K562 (cell line): Measurements from ENCODE around the gene STMN3. TPM values are rescaled to one million over a fixed set of nuclear protein-coding genes. Genes with fewer than 3 reads are reported as not detected.

ENCODE experiments used
- ATAC-seq: fragments of 200-7000 bp; cut with Tn5 transposase; 3 replicates; pipeline ENCODE4 v1.9.1; 2020; ENCODE audit warnings: moderate library complexity
- BruUV-seq: library from RNA; stranded (reverse); fragments of 400-500 nt; replicated peaks from 2 replicates; lab custom pipeline; 2021; lab: Mats Ljungman, UMichigan
- CTCF ChIA-PET: fragments of 300-600 bp; formaldehyde crosslinking; extraction: SDS; loops from one replicate; lab custom pipeline; 2021; ENCODE audit warnings: low intra/inter-chr PET ratio; lab: Yijun Ruan, JAX
- POLR2A ChIA-PET: fragments of 300-600, 350-650 bp; sonication (Branson Sonifier 250); formaldehyde crosslinking; extraction: SDS; loops from one replicate; lab custom pipeline; 2021; ENCODE audit warnings: antibody characterized with exemption, inconsistent platforms; lab: Yijun Ruan, JAX
- DNase-seq, 4 experiments: peaks; one replicate each; pipeline versions ENCODE4 v3.0.0 to v3.0.0-alpha.2; 2011 to 2018; ENCODE audit warnings: low spot score in 3 of 4, mixed read lengths in 3 of 4; ENCODE audit errors: extremely low read depth in 1 of 4
- FAIRE-seq: peaks from 2 replicates; lab custom pipeline; 2011; peaks lifted over from hg19 to GRCh38; lab: Jason Lieb, UNC
- H2AFZ ChIP-seq: 2 replicates; pipeline ENCODE4 v1.6.0; 2011; ENCODE audit warnings: low read depth, low read length, control low read depth, inconsistent platforms
- H3K27ac ChIP-seq: fragments of 200-600 bp; 3 replicates; pipeline ENCODE4 v1.8.0; 2011; ENCODE audit warnings: low read depth, mild to moderate bottlenecking, control low read depth, inconsistent platforms, low read length, moderate library complexity, mixed read lengths; ENCODE audit errors: extremely low read depth
- H3K27me3 ChIP-seq, 2 experiments: fragments of 300-600 bp in 1 of 2; 2 replicates in 1 of 2; 3 replicates in 1 of 2; pipeline versions ENCODE4 v1.6.0 to v1.8.0; 2011; ENCODE audit warnings: inconsistent platforms in 2 of 2, low read length in 2 of 2, mild to moderate bottlenecking in 1 of 2, mixed read lengths in 1 of 2, moderate library complexity in 1 of 2; ENCODE audit not compliant: control insufficient read depth in 2 of 2, insufficient read depth in 2 of 2
- H3K36me3 ChIP-seq: fragments of 300-600 bp; 3 replicates; pipeline ENCODE4 v1.8.0; 2011; ENCODE audit warnings: mild to moderate bottlenecking, low read length, inconsistent platforms; ENCODE audit not compliant: control insufficient read depth, insufficient read depth
- H3K4me1 ChIP-seq, 2 experiments: fragments of 200-600 bp in 1 of 2; replicated peaks in 1 of 2; 2 replicates in 1 of 2; 3 replicates in 1 of 2; pipeline versions ENCODE4 v1.5.1 to v1.8.0; 2011; ENCODE audit warnings: inconsistent platforms in 2 of 2, low read length in 2 of 2, mild to moderate bottlenecking in 1 of 2, mixed read lengths in 1 of 2, moderate library complexity in 1 of 2; ENCODE audit not compliant: control insufficient read depth in 2 of 2, insufficient read depth in 2 of 2
- H3K4me2 ChIP-seq: 2 replicates; pipeline ENCODE4 v1.6.1; 2011; ENCODE audit warnings: low read length, control low read depth, inconsistent platforms, mixed read lengths; ENCODE audit not compliant: insufficient read depth
- H3K4me3 ChIP-seq: fragments of 200-600 bp; sonication (generic), shearing (Covaris generic); 2 replicates; pipeline ENCODE4 v1.5.1; 2016; ENCODE audit warnings: control low read depth, inconsistent platforms
- H3K79me2 ChIP-seq: fragments of 200-600 bp; 3 replicates; pipeline ENCODE4 v1.8.0; 2011; ENCODE audit warnings: low read length, inconsistent platforms; ENCODE audit not compliant: control insufficient read depth, insufficient read depth
- H3K9ac ChIP-seq, 2 experiments: 2 replicates each; pipeline versions ENCODE4 v1.6.0 to v1.6.1; 2011; ENCODE audit warnings: low read depth in 2 of 2, low read length in 2 of 2, control low read depth in 1 of 2, inconsistent platforms in 1 of 2, mild to moderate bottlenecking in 1 of 2, mixed read lengths in 1 of 2; ENCODE audit not compliant: insufficient read depth in 1 of 2
- H3K9me1 ChIP-seq: one replicate; pipeline ENCODE4 v1.6.0; 2011; ENCODE audit warnings: inconsistent platforms, mild to moderate bottlenecking, low read length, moderate library complexity; ENCODE audit not compliant: control insufficient read depth, insufficient read depth
- H3K9me3 ChIP-seq: replicated peaks from 2 replicates; pipeline ENCODE4 v1.5.1; 2011; ENCODE audit warnings: low read depth, low read length, inconsistent platforms; ENCODE audit not compliant: control insufficient read depth, insufficient read depth
- H4K20me1 ChIP-seq: replicated peaks from 2 replicates; pipeline ENCODE4 v1.6.1; 2011; ENCODE audit warnings: low read length, inconsistent platforms, mixed read lengths; ENCODE audit not compliant: control insufficient read depth, insufficient read depth
- EHMT2 ChIP-seq: fragments of 450-650 bp; IDR thresholded peaks from 2 replicates; pipeline ENCODE4 v1.6.1; 2018; ENCODE audit warnings: antibody characterized with exemption
- GTF2E2 ChIP-seq: fragments of 200-800 bp; sonication (Bioruptor generic); IDR thresholded peaks from 2 replicates; pipeline ENCODE4 v1.6.1; 2016; ENCODE audit warnings: missing genetic modification characterization, missing compliant biosample characterization
- MIER1 ChIP-seq: fragments of 450-650 bp; IDR thresholded peaks from 2 replicates; pipeline ENCODE4 v1.6.1; 2016; ENCODE audit warnings: antibody characterized with exemption, mild to moderate bottlenecking, low read depth
- MYC ChIP-seq, 2 experiments: fragments of 250-450 bp in 1 of 2; sonication (Bioruptor Pico) in 1 of 2; IDR thresholded peaks; 2 replicates each; pipeline versions ENCODE4 v1.5.1 to v1.6.1; 2012 to 2021; ENCODE audit warnings: low read depth in 2 of 2, borderline replicate concordance in 1 of 2, improper control_type of control experiment in 1 of 2, low read length in 1 of 2, mild to moderate bottlenecking in 1 of 2, moderate library complexity in 1 of 2
- MYNN ChIP-seq, 2 experiments: sonication (generic); formaldehyde crosslinking in 1 of 2; IDR thresholded peaks; 2 replicates each; pipeline versions ENCODE4 v1.5.0 to v1.6.1; 2016 to 2020; ENCODE audit warnings: antibody characterized with exemption in 1 of 2, missing genetic modification reagents in 1 of 2
- NFATC3 ChIP-seq: fragments of 450-650 bp; IDR thresholded peaks from 2 replicates; pipeline ENCODE4 v1.6.1; 2017; ENCODE audit warnings: mild to moderate bottlenecking
- NUFIP1 ChIP-seq: fragments of 450-650 bp; IDR thresholded peaks from 2 replicates; pipeline ENCODE4 v1.6.1; 2018; ENCODE audit not compliant: partially characterized antibody
- PHF8 ChIP-seq: fragments of 200-600 bp; sonication (generic); IDR thresholded peaks from 2 replicates; pipeline ENCODE4 v1.6.1; 2012; ENCODE audit warnings: mixed run types, mild to moderate bottlenecking, inconsistent platforms, low read length, moderate library complexity, borderline replicate concordance
- PRMT5 ChIP-seq: sonication (generic); formaldehyde crosslinking; IDR thresholded peaks from 2 replicates; pipeline ENCODE4 v1.5.0; 2020; ENCODE audit warnings: missing genetic modification reagents
- ZEB2 ChIP-seq: fragments of 450-650 bp; IDR thresholded peaks from 2 replicates; pipeline ENCODE4 v1.6.1; 2016
- ZFP36 ChIP-seq: fragments of 150-350 bp; IDR thresholded peaks from 2 replicates; pipeline ENCODE4 v1.6.1; 2018; ENCODE audit warnings: low read length, low read depth; ENCODE audit not compliant: partially characterized antibody
- ZNF511 ChIP-seq: sonication (generic); formaldehyde crosslinking; IDR thresholded peaks from 2 replicates; pipeline ENCODE4 v1.8.0; 2022; ENCODE audit warnings: mild to moderate bottlenecking, missing genetic modification reagents
- ZNF696 ChIP-seq: fragments of 250-450 bp; sonication (Bioruptor Pico); conservative IDR thresholded peaks from 2 replicates; pipeline ENCODE4 v1.4.0; 2020; ENCODE audit warnings: mild to moderate bottlenecking, moderate library complexity
- WGBS: fragments of 100-300 bp; shearing (Covaris generic); methylation state at CpG from one replicate; pipeline ENCODE4 v1.1.6; 2016; ENCODE audit warnings: low coverage, mixed read lengths; ENCODE audit not compliant: insufficient coverage; ENCODE audit errors: missing lambda C conversion rate; 5-methylcytosine and 5-hydroxymethylcytosine counted together
- in situ Hi-C: fragments of 300-500 bp; cut with MboI; formaldehyde crosslinking; loops from 4 replicates; pipeline ENCODE4 v1.15.0; 2018; ENCODE audit warnings: inconsistent platforms, mixed read lengths
- intact Hi-C: fragments of 100-400 bp; cut with micrococcal nuclease; formaldehyde crosslinking; loops from 2 replicates; pipeline ENCODE4 v1.14.2; 2022
- polyA plus RNA-seq, 8 experiments: library from polyadenylated mRNA; depleted of rRNA in 4 of 8; stranded (reverse) in 5 of 8; unstranded in 3 of 8; fragments of >200 nt; fragmentation: Nextera tagmentation in 2 of 8; fragmentation: Illumina TruSeq in 1 of 8; extraction: Ambion mirVana in 2 of 8; extraction: Trizol in 1 of 8; gene quantifications; 2 replicates each; pipeline versions ENCODE4 v1.2.1 to v1.2.3, GENCODE V29; 2011 to 2014; ENCODE audit warnings: inconsistent platforms in 1 of 8, missing spikeins in 1 of 8
- total RNA-seq, 7 experiments: library from RNA; depleted of rRNA in 6 of 7; stranded (reverse); fragments of >200 nt in 6 of 7; fragmentation: Illumina TruSeq in 2 of 7; extraction: Trizol in 2 of 7; gene quantifications; 2 replicates each; pipeline versions ENCODE4 v1.2.1 to v1.2.3, GENCODE V29; 2011 to 2021; ENCODE audit warnings: low replicate concordance in 1 of 7

Gene STMN3
- total and polyA plus RNA-seq, 9 of the 15 experiments (the other 6 are each of a cell fraction or from before 2014, with no cell fraction given) = 0.70 to 65.6 (median 29.4) TPM

GRCh38 chr20:63645218-63645617 lies 8.0 kb downstream of the STMN3 start:
- Histone ChIP-seq H3K4me1 (peaks cover 11 to 57% of the 10 kb centered on the region in 2 experiments; a peak in 4 of 5 replicates), H3K27me3 (no peaks in the 10 kb centered on the region), H3K9me1 (peaks cover 3% of the 10 kb centered on the region), H4K20me1 (no peaks in the 10 kb centered on the region), H3K79me2 (peaks cover 15% of the 10 kb centered on the region; the same call in 2 of the 3 replicates), H3K4me3 (no peak overlapping the region), H3K4me2 (no peak overlapping the region), H3K36me3 (peaks cover 12% of the 10 kb centered on the region; the same call in 1 of the 3 replicates), H3K9me3 (no peaks in the 10 kb centered on the region), H3K27ac (no peak overlapping the region), H3K9ac (no peak overlapping the region), H2AFZ (no peak overlapping the region)
- POLR2A ChIA-PET = interaction anchor here (0.6 to 1.0 kb wide), 3 partner anchors 53 to 165 kb away, joined by 3 to 7 read pairs (median 4); partner anchors contain the start of gene PPDPF
- in situ Hi-C loops = no loop called here
- TF ChIP-seq ZFP36 = no peak
- TF ChIP-seq ZNF511 (CRISPR knock-in tag) = no peak
- no peak for TF ChIP-seq MYC (IDR thresholded peaks at IDR 0.05; ENCODE audit: low read depth, low read length)
- TF ChIP-seq MYC (CRISPR knock-in tag; IDR thresholded peaks at IDR 0.05; ENCODE audit: borderline replicate concordance, low read depth) = no peak
- TF ChIP-seq MIER1 = 0 out of 2 replicates have a peak, but pooled peaks have one; percentile 3
- no peak for TF ChIP-seq PHF8
- TF ChIP-seq GTF2E2 (tag) = no peak
- TF ChIP-seq NFATC3 = no peak
- TF ChIP-seq PRMT5 (CRISPR knock-in tag) = no peak
- peak; percentile 80; the same call in 1 of the 2 replicates for TF ChIP-seq EHMT2
- TF ChIP-seq ZEB2 = no peak
- no peak for TF ChIP-seq ZNF696 (CRISPR knock-in tag)
- TF ChIP-seq NUFIP1 = no peak
- no peak for TF ChIP-seq MYNN (IDR thresholded peaks at IDR 0.05)
- no peak for TF ChIP-seq MYNN (CRISPR knock-in tag; IDR thresholded peaks at IDR 0.05)
- intact Hi-C loops = no loop called here
- BruUV-seq = no TSS peak
- FAIRE-seq (no peak), ATAC-seq (no peak), DNase-seq (no peak)
- whole genome bisulfite sequencing = 53% methylated on average over 3 of the region's 4 CpGs
- CTCF ChIA-PET = interaction anchor here (0.6 kb wide), 1 partner anchor 162 kb away, joined by 3 read pairs; no protein-coding TSS in a partner anchor
